Thoracic aorta endothelial cell (primary cell): Measurements from ENCODE around the gene C6orf132. TPM values are rescaled to one million over a fixed set of nuclear protein-coding genes. Genes with fewer than 3 reads are reported as not detected.

ENCODE experiments used
- total RNA-seq: library from RNA; depleted of rRNA; stranded (reverse); fragments of >200 nt; gene quantifications from 2 replicates; pipeline ENCODE4 v1.2.3, GENCODE V29; 2012

The C6orf132 gene, protein sequence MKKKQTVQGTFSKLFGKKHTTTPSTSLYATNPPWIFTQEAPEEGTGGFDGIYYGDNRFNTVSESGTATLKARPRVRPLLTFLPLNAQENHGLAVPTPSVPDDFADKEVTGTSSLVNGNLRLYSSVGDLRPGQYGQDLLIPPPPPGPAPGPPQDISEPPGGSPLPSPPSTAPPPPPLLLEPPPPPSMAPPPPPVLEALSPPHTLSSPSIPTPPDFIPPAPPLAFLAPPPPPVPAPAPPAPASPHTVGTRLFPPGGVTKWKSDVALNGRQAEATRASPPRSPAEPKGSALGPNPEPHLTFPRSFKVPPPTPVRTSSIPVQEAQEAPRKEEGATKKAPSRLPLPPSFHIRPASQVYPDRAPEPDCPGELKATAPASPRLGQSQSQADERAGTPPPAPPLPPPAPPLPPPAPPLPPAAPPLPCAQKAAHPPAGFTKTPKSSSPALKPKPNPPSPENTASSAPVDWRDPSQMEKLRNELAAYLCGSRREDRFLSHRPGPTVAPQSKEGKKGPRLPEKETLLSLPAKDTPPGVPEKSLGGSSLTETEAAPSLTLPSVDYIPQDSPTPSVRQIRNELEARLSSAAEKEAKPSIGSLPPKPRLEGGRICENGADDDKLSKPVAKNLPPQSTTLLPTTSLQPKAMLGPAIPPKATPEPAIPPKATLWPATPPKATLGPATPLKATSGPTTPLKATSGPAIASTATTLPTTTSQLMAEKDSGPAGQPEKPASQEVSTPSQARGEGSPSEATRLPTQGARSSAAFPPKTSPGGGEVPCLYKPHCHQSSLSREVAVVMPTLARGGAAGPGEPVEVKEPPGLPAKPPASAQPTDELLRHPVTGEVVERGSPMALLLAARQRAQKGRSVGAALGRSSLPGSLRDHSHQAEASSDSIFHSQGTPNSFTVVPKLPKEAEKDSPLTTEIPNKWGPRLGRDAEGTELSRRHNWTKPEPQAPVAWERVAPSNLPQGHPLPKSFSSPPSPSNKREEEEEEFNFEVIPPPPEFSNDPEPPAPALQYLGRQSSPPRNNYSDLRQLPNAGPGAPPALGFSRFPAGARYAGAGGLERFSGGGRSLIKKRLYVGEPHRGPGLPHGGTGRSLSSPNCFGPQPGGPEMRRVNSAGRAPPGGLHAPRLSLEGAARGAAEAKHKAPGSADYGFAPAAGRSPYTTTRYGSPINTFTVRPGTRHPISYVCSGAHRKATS
- not detected in 2 replicates for total RNA-seq

DNA sequence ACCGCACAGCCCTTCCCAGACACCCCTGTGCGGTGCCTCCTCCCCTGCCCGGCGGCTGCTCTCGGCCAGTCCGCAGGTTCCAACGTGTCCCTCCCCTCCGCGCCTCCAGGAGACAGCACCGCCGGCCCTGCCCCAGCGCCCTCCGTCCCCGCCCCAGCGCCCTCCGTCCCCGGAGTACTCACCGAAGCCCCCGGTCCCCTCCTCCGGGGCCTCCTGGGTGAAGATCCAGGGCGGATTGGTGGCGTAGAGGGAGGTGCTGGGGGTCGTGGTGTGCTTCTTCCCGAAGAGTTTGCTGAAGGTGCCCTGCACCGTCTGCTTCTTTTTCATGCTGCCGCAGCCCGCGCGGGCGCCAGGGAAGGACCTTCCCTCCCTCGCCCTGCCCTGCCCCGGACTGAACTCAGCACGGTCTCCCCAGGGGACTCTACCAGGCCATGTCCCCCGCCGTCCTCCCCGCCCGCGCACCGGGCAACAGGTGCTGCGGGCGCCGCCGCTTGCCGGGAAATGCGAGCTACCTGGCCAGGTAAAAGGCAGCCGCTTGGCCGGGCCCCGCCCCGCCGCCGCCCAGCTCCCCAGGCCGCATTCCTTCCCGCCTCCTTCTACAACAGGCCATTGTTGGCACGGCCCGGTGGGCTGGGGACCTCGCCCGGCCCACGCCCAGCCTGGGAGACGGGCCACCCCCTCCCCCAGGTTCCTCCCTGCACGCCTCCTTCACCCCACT, at the start of gene C6orf132:
Gene C6orf132 (minus strand): TSS at position 503 of the 718 bp plus-strand sequence. CDS start 176 bp downstream, at position 327.

DNA sequence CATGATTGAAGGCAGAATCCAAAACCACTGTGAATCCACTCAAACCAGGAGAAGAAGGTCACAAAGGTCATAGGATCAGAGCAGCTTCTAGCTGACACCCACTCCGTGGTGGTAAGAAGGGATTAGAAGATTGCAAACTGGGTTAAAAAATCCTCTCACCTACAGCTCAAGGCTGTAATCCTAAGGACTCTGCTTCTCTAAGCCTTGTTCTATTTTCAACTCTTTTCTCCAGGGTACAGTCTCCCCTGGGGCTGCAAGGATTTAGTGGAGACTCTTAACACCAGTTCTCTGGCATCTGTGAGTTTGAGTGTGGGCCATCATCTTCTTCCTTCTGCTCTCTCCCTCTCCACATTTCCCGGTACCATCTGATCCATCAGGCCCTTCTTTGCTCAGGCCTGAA, 30.7 kb upstream of the C6orf132 start, which contains the start of gene GUCA1A:
Gene GUCA1A (plus strand): TSS at position 264 of the 400 bp plus-strand sequence. CDS start 250 bp downstream, outside the sequence.

Other genes with a start within 250 kb of the C6orf132 start
- 2.9 and 3.6 TPM in 2 replicates for gene USP49, start 247.2 kb downstream of the C6orf132 start, total RNA-seq
- 39.8 and 40.3 TPM in 2 replicates for gene MED20, start 221.5 kb downstream of the C6orf132 start, total RNA-seq
- gene BYSL, start 221.1 kb downstream of the C6orf132 start, total RNA-seq = 27.7 and 28.9 TPM in 2 replicates
- gene CCND3, start 200.8 kb downstream of the C6orf132 start, total RNA-seq = 43.1 and 51.2 TPM in 2 replicates
- gene TAF8, start 92.1 kb downstream of the C6orf132 start, total RNA-seq = 19.5 and 25.3 TPM in 2 replicates
- not detected in 2 replicates for gene GUCA1A, start 30.7 kb upstream of the C6orf132 start, total RNA-seq
- 0.22 and 0.27 TPM in 2 replicates for gene GUCA1B, start 52.3 kb upstream of the C6orf132 start, total RNA-seq
- gene MRPS10, start 75.2 kb upstream of the C6orf132 start, total RNA-seq = 61.3 and 74.1 TPM in 2 replicates